ENCODE data around the gene ESYT3. TPM values are rescaled to one million over a fixed set of nuclear protein-coding genes. Genes with fewer than 3 reads are reported as not detected.
"Not testable (repeated sequence)": the region's sequence is repeated elsewhere in the genome, so short reads cannot be mapped to it uniquely, and the experiment has no call there.

The ESYT3 gene
- total RNA-seq, 2 experiments from 2014 or later = not detected

DNA sequence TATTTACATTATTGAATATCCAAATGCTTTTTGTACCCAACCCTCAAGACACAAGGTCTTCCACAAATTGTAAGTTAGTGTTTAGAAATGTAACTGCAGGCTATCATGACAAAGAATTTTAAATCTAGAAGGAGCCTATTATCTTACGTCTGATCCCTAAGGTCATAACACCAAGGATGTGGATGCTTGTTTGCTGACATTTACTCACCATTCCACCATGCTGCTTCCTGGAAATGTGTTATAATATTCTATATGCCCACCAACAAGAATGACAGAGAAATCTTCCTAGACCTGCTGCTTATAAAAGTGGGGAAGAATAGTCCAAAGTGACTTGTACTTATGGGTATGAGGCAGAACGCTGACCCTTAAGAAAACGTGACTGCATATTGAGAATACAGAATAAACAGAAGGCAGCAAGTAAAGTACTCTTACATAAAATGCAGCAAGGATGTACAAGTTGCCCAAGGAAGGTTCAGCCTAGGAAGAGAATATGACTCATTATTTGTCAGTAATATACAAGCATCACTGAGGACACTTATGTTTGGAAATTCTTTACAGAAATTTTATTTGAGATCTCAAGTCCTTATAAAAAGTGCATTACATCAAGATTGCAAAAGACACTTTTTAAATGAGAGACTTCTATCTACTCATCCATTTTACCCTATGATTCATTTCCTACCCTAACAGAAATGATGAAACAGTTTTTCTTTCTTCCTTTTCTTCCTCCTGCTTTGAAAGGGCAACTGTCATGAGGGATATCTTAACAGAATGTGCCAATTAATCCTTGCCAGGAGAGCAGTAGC lies 59.6 kb downstream of the ESYT3 start:
- ChIA-PET POLR2A (no interaction called here), CTCF (ENCODE audit: unreplicated experiment) (no interaction called here)
- Histone ChIP-seq H2AFZ (ENCODE audit: low read length) (no peak overlapping the region), H3K9me2 (ENCODE audit: insufficient read depth, low read length) (no peaks in the 10 kb centered on the region), H3K4me1 (ENCODE audit: insufficient read depth, low read length, poor library complexity, severe bottlenecking) (no peaks in the 10 kb centered on the region), H3K9me3 (ENCODE audit: low read length) (no peaks in the 10 kb centered on the region), H3K36me3 (ENCODE audit: insufficient read depth, low read length) (peaks cover 8% of the 10 kb centered on the region; the same call in 1 of the 2 replicates), H3K27ac (ENCODE audit: low read depth, low read length, poor library complexity, severe bottlenecking) (no peak overlapping the region), H3K79me2 (ENCODE audit: insufficient read depth, low read depth, low read length) (no peaks in the 10 kb centered on the region), H3K4me3 (ENCODE audit: low read depth, low read length, poor library complexity, severe bottlenecking) (no peak overlapping the region), H3K4me2 (ENCODE audit: low read length) (no peak overlapping the region), H4K20me1 (ENCODE audit: insufficient read depth, low read length) (no peaks in the 10 kb centered on the region)
- TF ChIP-seq, protein P1, sequence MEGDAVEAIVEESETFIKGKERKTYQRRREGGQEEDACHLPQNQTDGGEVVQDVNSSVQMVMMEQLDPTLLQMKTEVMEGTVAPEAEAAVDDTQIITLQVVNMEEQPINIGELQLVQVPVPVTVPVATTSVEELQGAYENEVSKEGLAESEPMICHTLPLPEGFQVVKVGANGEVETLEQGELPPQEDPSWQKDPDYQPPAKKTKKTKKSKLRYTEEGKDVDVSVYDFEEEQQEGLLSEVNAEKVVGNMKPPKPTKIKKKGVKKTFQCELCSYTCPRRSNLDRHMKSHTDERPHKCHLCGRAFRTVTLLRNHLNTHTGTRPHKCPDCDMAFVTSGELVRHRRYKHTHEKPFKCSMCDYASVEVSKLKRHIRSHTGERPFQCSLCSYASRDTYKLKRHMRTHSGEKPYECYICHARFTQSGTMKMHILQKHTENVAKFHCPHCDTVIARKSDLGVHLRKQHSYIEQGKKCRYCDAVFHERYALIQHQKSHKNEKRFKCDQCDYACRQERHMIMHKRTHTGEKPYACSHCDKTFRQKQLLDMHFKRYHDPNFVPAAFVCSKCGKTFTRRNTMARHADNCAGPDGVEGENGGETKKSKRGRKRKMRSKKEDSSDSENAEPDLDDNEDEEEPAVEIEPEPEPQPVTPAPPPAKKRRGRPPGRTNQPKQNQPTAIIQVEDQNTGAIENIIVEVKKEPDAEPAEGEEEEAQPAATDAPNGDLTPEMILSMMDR (conservative IDR thresholded peaks at IDR 0.05; ENCODE audit: low read length) = no peak
- no peak for TF ChIP-seq EZH2phosphoT487 (IDR thresholded peaks at IDR 0.05; ENCODE audit: borderline replicate concordance, low read depth, low read length)
- intact Hi-C loops (cut with micrococcal nuclease; ENCODE audit: unreplicated experiment) = no loop called here
- BruUV-seq (replicated peaks) = no TSS peak
- DNase-seq (ENCODE audit: low spot score) = no peak

DNA sequence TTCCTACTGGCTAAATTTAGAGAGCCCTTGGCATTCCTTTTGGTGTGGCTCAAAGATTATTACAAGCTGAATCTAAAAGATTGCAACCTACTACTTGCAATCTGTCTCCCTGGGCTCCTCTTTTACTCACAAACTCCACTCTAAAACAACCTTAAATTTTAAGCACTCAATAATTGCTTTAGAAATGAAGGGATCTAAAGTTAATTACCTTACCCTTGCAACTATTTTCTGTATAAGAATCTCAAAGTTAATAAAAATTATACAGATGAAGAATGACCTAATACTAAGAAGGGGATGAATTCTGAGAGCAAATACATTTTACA lies 60.2 kb downstream of the ESYT3 start:
- Histone ChIP-seq H3K4me1 (ENCODE audit: insufficient read depth, low read length, poor library complexity, severe bottlenecking) (no peaks in the 10 kb centered on the region), H4K20me1 (ENCODE audit: insufficient read depth, low read length) (no peaks in the 10 kb centered on the region), H3K4me3 (ENCODE audit: low read depth, low read length, poor library complexity, severe bottlenecking) (no peak overlapping the region), H3K4me2 (ENCODE audit: low read length) (no peak overlapping the region), H2AFZ (ENCODE audit: low read length) (no peak overlapping the region), H3K36me3 (ENCODE audit: insufficient read depth, low read length) (peaks cover 11% of the 10 kb centered on the region; the same call in 1 of the 2 replicates), H3K9me2 (ENCODE audit: insufficient read depth, low read length) (no peaks in the 10 kb centered on the region), H3K79me2 (ENCODE audit: insufficient read depth, low read depth, low read length) (no peaks in the 10 kb centered on the region), H3K27ac (ENCODE audit: low read depth, low read length, poor library complexity, severe bottlenecking) (no peak overlapping the region), H3K9me3 (ENCODE audit: low read length) (no peaks in the 10 kb centered on the region)
- no peak for DNase-seq (ENCODE audit: low spot score)
- intact Hi-C loops (cut with micrococcal nuclease; ENCODE audit: unreplicated experiment) = no loop called here
- BruUV-seq (replicated peaks) = no TSS peak
- CTCF ChIA-PET (ENCODE audit: unreplicated experiment) = no interaction called here
- TF ChIP-seq, protein P1 (conservative IDR thresholded peaks at IDR 0.05; ENCODE audit: low read length) = no peak
- POLR2A ChIA-PET = no interaction called here

DNA sequence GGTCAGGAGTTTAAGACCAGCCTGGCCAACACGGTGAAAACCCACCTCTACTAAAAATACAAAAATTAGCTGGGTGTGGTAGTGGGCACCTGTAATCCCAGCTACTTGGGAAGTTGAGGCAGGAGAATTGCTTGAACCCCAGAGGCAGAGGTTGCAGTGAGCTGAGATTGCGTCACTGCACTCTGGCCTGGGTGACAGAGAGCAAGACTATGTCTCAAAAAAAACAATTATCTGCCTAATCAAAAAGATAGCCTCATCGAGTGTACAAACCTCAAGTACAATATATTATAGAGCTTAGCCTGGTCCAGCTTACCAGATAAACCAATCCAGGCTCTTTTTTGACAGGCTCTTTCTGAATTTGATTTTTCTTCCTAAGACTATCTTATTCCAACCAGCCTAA lies 61.2 kb downstream of the ESYT3 start:
- POLR2A ChIA-PET = interaction anchor here (0.7 to 1.3 kb wide), 2 partner anchors 9 to 145 kb away, joined by 3 to 4 read pairs; no protein-coding TSS in a partner anchor
- H3K4me2 ChIP-seq (ENCODE audit: low read length); intact Hi-C loops (cut with micrococcal nuclease; ENCODE audit: unreplicated experiment); H2AFZ ChIP-seq (ENCODE audit: low read length); H3K4me1 ChIP-seq (ENCODE audit: insufficient read depth, low read length, poor library complexity, severe bottlenecking); H3K27ac ChIP-seq (ENCODE audit: low read depth, low read length, poor library complexity, severe bottlenecking); DNase-seq (ENCODE audit: low spot score); CTCF ChIA-PET (ENCODE audit: unreplicated experiment); H3K4me3 ChIP-seq (ENCODE audit: low read depth, low read length, poor library complexity, severe bottlenecking); H3K9me2 ChIP-seq (ENCODE audit: insufficient read depth, low read length); H3K79me2 ChIP-seq (ENCODE audit: insufficient read depth, low read depth, low read length); BruUV-seq (replicated peaks); H4K20me1 ChIP-seq (ENCODE audit: insufficient read depth, low read length); H3K9me3 ChIP-seq (ENCODE audit: low read length): not testable (repeated sequence)
- H3K36me3 ChIP-seq (ENCODE audit: insufficient read depth, low read length) = peaks cover 16% of the 10 kb centered on the region; the same call in 1 of the 2 replicates

Data from OCI-LY7 (cell line).